Stimulated activated CD8-positive, alpha-beta memory T cell treated with anti-CD3 and anti-CD28 coated beads, Interleukin-12 subunit alpha, Interleukin-12 subunit beta, amount 100 ng/mL, for 1 hour (primary cell): ENCODE results near the gene ZNF419.

Source experiments
- DNase-seq: peaks from one replicate; pipeline ENCODE4 v3.0.0-alpha.2; 2020; ENCODE audit warnings: low read depth

The ZNF419 gene

GRCh38 chr19:57537953-57538547 is 50.5 kb downstream of the ZNF419 start:
- no peak for DNase-seq
